HUES64 (cell line): ENCODE measurements around the gene NOD2.

Experiments used
- H3K27ac ChIP-seq: 2 replicates; pipeline ENCODE4 v1.7.0; 2013; ENCODE audit warnings: low read depth, low read length, inconsistent platforms
- H3K27me3 ChIP-seq: 2 replicates; pipeline ENCODE4 v1.6.1; 2013; ENCODE audit warnings: mild to moderate bottlenecking, low read length; ENCODE audit not compliant: insufficient read depth
- H3K36me3 ChIP-seq: 2 replicates; pipeline ENCODE4 v1.6.1; 2013; ENCODE audit warnings: mild to moderate bottlenecking, low read length; ENCODE audit not compliant: insufficient read depth
- H3K4me1 ChIP-seq: 2 replicates; pipeline ENCODE4 v1.6.1; 2013; ENCODE audit warnings: mild to moderate bottlenecking, low read length, moderate library complexity; ENCODE audit not compliant: insufficient read depth
- H3K4me3 ChIP-seq: 2 replicates; pipeline ENCODE4 v1.5.1; 2013; ENCODE audit warnings: mild to moderate bottlenecking, low read length, moderate library complexity
- H3K9ac ChIP-seq: 2 replicates; pipeline ENCODE4 v1.6.1; 2013; ENCODE audit warnings: mild to moderate bottlenecking, low read depth, low read length
- H3K9me3 ChIP-seq: 2 replicates; pipeline ENCODE4 v1.6.1; 2013; ENCODE audit warnings: low read depth, low read length; ENCODE audit not compliant: insufficient read depth
- WGBS: fragments of 150-250, 120-280 bp; methylation state at CpG from one replicate; pipeline ENCODE4 v1.1.7; 2013; ENCODE audit warnings: missing lambda C conversion rate; 5-methylcytosine and 5-hydroxymethylcytosine counted together

NOD2 gene

GRCh38 chr16:50673496-50674275, 19.7 kb upstream of the NOD2 start:
- 96% methylated on average over 67 of the region's 70 CpGs for WGBS
- Histone ChIP-seq H3K27ac (no peak overlapping the region), H3K9me3 (peaks cover 18% of the 10 kb centered on the region), H3K9ac (no peak overlapping the region), H3K27me3 (no peaks in the 10 kb centered on the region), H3K4me3 (no peak overlapping the region), H3K36me3 (no peaks in the 10 kb centered on the region), H3K4me1 (no peaks in the 10 kb centered on the region)

DNA sequence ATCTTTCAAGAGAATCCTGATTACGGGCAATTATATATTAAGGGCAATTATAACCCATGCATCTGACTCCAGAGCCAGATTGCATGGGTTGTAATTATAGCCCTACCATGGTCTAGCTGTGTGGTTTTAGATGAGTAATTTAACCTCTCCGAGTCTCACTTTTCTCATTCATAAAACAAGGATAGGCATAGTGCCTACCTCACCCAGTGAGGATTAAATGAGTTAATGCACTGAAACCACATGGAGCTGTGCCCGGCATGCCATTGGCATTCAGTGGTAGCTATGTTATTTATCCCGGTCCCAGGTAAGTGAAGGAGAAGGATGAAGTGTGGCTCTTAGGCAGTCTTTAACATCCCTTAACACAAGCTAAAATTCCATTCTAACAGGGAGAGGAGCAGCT, 18.6 kb upstream of the NOD2 start:
- WGBS = 100% methylated on average over 3 of the region's 4 CpGs
- Histone ChIP-seq H3K9me3 (peaks cover 18% of the 10 kb centered on the region), H3K4me3 (no peak overlapping the region), H3K27ac (no peak overlapping the region), H3K36me3 (no peaks in the 10 kb centered on the region), H3K4me1 (no peaks in the 10 kb centered on the region), H3K27me3 (no peaks in the 10 kb centered on the region), H3K9ac (no peak overlapping the region)

DNA sequence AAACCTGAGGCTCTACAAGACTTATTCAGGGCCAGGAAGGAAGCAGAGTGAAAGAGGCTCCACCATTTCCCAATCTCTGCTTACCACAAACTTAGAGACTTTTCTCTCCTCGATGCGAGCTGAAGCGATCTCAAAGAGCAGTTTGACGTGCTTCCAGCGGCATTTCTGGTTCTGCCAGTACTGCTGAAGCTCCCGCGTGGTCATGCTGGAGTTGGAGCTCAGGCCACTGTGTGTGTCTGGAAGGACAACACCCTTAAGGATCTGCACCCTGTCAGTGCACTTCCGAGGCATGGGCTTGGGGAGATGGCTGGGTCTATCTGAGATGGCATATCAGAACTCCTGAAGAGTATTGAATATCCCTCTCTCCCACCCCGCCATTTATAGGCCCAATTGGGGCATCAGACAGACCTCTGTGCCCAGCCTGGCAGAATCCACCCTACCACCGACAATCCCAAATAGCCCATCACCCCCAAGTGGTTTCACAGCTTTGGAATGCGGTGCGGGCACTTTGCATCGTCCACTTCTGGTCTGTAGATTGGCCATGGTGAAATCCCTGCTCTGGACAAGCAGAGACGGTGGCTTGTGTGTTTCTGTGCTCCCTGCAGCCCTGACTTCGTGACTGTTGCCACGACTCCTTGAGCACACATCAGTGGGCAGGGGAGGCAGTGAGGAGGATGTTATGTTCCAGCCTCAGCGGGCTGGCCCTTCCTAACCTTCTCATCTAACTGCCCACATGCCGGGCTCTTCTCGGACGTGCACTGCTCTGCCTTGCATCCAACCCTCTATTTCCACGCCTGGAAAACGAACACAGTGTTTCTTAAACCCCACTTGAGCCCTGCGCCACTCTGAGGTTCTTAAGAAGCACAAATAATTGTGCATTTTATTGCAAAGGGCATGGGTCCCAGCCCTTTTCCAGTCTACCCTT, 17.5 kb upstream of the NOD2 start:
- no peaks in the 10 kb centered on the region for H3K36me3 ChIP-seq
- H3K9ac ChIP-seq = no peak overlapping the region
- H3K4me1 ChIP-seq = no peaks in the 10 kb centered on the region
- no peak overlapping the region for H3K4me3 ChIP-seq
- H3K27ac ChIP-seq = no peak overlapping the region
- peaks cover 18% of the 10 kb centered on the region for H3K9me3 ChIP-seq
- 91% methylated on average over 23 of the region's 23 CpGs for WGBS
- no peaks in the 10 kb centered on the region for H3K27me3 ChIP-seq

DNA sequence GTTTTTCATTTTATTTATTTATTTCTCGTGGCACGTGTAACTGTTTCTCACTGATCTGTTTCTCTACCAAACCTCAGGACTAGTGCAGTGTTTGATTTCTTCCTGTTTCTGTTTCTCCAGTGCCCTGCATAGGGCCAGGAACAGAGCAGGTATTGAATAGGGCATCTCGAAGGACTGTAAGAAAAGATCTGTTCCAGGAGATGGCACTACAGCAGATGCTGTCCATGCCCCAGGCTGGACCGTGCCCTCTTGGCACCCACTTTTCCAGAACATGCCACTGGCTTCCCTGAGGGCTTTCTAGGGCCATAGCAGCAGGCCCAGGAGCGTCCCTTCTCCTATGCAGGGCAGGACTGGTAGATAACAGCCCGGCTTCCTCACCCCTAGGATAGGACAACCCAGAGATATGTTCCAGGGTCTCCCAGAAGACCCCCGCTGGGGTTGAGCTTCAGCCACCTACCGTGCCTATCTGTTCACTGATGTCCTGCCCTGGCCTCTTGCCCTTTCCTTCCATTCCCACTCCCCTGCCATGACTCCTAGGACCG, 16.7 kb upstream of the NOD2 start:
- H3K9ac ChIP-seq = no peak overlapping the region
- H3K4me3 ChIP-seq = no peak overlapping the region
- WGBS = 92% methylated on average over 9 of the region's 9 CpGs
- no peaks in the 10 kb centered on the region for H3K36me3 ChIP-seq
- H3K4me1 ChIP-seq = no peaks in the 10 kb centered on the region
- no peak overlapping the region for H3K27ac ChIP-seq
- peaks cover 10% of the 10 kb centered on the region for H3K9me3 ChIP-seq
- no peaks in the 10 kb centered on the region for H3K27me3 ChIP-seq

- Histone ChIP-seq H3K27ac (no peak overlapping the region), H3K9ac (no peak overlapping the region), H3K36me3 (no peaks in the 10 kb centered on the region), H3K27me3 (no peaks in the 10 kb centered on the region), H3K4me1 (no peaks in the 10 kb centered on the region), H3K9me3 (peaks cover 4% of the 10 kb centered on the region), H3K4me3 (no peak overlapping the region)
- 85% methylated on average over 7 of the region's 7 CpGs for WGBS
These were observed 16.1 kb upstream of the NOD2 start for GRCh38 chr16:50677351-50677750.

GRCh38 chr16:50678531-50678930, 14.9 kb upstream of the NOD2 start:
- H3K9me3 ChIP-seq = no peaks in the 10 kb centered on the region
- H3K9ac ChIP-seq = no peak overlapping the region
- no peak overlapping the region for H3K4me3 ChIP-seq

DNA sequence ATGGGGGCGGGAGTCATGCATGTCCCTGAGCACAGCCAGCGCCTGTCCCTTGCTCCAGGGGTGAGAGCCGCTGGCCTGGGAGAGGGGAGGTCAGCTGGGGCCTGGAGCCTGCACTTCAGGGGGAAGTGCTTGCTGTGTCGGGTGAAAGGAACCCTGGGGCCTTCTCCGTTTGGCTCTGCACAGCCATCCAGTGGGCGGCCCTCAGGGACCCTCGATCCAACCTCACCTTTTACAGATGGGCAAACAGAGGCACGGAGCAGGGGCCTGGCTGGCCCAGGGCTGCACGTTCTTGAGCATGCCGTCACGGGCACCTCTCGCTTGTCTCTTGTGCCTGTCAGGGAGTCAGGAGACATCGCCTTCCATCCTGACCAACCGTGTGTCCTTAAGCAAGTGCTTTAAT, 14.1 kb upstream of the NOD2 start:
- Histone ChIP-seq H3K36me3 (no peaks in the 10 kb centered on the region), H3K9ac (no peak overlapping the region), H3K4me3 (no peak overlapping the region), H3K4me1 (no peaks in the 10 kb centered on the region), H3K27ac (no peak overlapping the region), H3K9me3 (no peaks in the 10 kb centered on the region), H3K27me3 (no peaks in the 10 kb centered on the region)
- WGBS = 91% methylated on average over 14 of the region's 14 CpGs

More at GRCh38 chr16:50678531-50678930, 14.9 kb upstream of the NOD2 start:
- no peaks in the 10 kb centered on the region for H3K36me3 ChIP-seq
- WGBS = 94% methylated on average over 3 of the region's 3 CpGs
- no peaks in the 10 kb centered on the region for H3K4me1 ChIP-seq
- no peak overlapping the region for H3K27ac ChIP-seq
- H3K27me3 ChIP-seq = no peaks in the 10 kb centered on the region

- H3K27ac ChIP-seq = no peak overlapping the region
These were observed 13.5 kb upstream of the NOD2 start for GRCh38 chr16:50679676-50680555.

DNA sequence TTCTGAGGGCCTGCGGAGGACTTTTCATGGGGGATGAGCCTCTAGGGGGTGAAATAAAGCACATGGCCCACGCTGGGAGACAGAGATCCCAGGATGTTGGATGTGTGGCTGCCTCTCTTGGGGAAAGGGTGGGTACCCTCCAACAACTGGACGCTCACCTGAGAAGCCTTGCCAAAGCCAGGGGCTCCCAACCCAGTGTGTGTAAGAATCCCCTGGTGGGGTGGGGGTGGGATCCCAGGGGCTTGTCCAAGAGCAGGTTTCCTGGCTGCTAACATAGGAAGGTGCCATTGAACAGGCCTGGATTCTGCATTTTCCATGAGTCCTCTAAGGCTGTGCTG, 12.9 kb upstream of the NOD2 start:
- Histone ChIP-seq H3K27me3 (no peaks in the 10 kb centered on the region), H3K4me1 (no peaks in the 10 kb centered on the region), H3K36me3 (no peaks in the 10 kb centered on the region), H3K27ac (no peak overlapping the region), H3K4me3 (no peak overlapping the region), H3K9me3 (no peaks in the 10 kb centered on the region), H3K9ac (no peak overlapping the region)
- WGBS = 90% methylated on average over 3 of the region's 3 CpGs

More at GRCh38 chr16:50679676-50680555, 13.5 kb upstream of the NOD2 start:
- Histone ChIP-seq H3K4me1 (no peaks in the 10 kb centered on the region), H3K4me3 (no peak overlapping the region), H3K36me3 (no peaks in the 10 kb centered on the region), H3K27me3 (no peaks in the 10 kb centered on the region), H3K9ac (no peak overlapping the region), H3K9me3 (no peaks in the 10 kb centered on the region)
- WGBS = 91% methylated on average over 6 of the region's 6 CpGs

- Histone ChIP-seq H3K9me3 (no peaks in the 10 kb centered on the region), H3K36me3 (no peaks in the 10 kb centered on the region), H3K4me1 (no peaks in the 10 kb centered on the region), H3K27ac (no peak within 1 kb of the TSS), H3K27me3 (no peaks in the 10 kb centered on the region), H3K9ac (no peak within 1 kb of the TSS), H3K4me3 (no peak within 1 kb of the TSS)
- WGBS = 94% methylated on average over 16 of the region's 16 CpGs
These were observed 12.2 kb upstream of the NOD2 start, which contains the start of gene SNX20 for GRCh38 chr16:50681021-50681885. Gene SNX20 (minus strand): TSS chr16:50681312. CDS start chr16:50677526, 3,786 bp downstream.
